ENCODE measurements around the gene PLEKHO1.
"Not testable (repeated sequence)": the region's sequence is repeated elsewhere in the genome, so short reads cannot be mapped to it uniquely, and the experiment has no call there.

The PLEKHO1 gene, protein sequence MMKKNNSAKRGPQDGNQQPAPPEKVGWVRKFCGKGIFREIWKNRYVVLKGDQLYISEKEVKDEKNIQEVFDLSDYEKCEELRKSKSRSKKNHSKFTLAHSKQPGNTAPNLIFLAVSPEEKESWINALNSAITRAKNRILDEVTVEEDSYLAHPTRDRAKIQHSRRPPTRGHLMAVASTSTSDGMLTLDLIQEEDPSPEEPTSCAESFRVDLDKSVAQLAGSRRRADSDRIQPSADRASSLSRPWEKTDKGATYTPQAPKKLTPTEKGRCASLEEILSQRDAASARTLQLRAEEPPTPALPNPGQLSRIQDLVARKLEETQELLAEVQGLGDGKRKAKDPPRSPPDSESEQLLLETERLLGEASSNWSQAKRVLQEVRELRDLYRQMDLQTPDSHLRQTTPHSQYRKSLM

DNA sequence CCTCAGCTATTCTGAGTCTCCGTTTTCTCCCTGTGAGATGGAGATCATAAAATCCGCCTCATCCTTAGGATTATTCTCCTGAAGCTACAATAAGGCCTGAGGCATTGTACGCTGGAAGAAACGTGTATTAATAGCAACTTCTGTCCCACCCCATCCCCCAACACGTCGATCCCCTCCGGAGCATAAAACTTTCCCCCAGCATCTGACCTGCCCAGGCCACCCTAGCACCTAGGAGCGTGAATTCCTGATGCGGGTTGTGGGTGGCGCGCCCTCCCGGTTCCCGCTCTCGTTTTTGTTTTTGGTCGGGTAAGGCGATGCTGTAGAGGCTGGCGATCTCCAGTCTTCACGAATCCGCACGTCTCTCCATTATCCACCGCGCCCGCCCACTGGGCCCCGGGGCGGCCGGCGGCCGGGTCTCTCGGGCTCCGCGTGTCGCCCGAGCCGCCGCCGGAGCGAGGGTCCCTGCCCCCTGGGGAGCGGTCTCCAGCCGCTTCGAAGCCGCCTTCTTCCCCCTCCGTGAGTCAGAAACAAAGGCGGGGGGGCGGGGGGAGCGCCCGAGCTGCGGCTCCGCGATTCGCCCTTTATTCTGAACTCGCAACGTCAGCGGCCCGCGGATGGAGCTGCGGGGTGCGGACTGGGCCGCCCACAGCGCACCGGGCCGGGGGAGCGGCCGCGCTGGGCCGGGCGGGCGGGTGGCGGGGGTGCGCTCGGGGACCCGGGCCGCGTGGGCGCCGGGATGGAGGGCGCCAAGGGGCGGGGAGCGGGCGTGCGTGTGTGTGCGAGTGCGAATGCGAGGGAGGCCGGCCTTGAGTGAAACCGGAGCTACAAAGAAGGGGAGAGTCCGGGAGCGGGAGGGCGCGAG is at the start of gene PLEKHO1:
Gene PLEKHO1, plus strand, starts transcription at position 646 of the 862 bp plus-strand sequence. CDS start 342 bp downstream, outside the sequence.
- peak within 1 kb of the TSS; percentile 66 for H3K4me3 ChIP-seq (ENCODE audit: low read depth, low read length)

DNA sequence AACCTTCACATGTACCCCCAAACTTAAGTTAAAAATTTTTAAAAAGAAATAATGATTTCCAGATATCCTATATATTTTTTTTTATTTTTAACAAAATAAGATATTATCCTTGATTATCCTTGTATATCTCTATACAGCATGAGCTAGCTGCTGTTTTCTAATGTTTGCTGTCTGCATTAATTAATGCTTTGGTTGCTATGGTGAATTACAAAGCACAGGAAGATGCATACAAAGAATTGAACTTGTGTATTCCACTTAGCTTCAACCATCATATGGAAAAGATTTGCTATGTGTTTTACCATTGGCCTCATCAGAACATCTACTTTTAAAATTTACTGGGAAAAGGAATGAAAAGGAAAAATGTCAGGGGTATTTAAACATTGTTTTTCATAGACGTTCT is 46.7 kb upstream of the PLEKHO1 start:
- no peak overlapping the region for H3K4me3 ChIP-seq (ENCODE audit: low read depth, low read length)

DNA sequence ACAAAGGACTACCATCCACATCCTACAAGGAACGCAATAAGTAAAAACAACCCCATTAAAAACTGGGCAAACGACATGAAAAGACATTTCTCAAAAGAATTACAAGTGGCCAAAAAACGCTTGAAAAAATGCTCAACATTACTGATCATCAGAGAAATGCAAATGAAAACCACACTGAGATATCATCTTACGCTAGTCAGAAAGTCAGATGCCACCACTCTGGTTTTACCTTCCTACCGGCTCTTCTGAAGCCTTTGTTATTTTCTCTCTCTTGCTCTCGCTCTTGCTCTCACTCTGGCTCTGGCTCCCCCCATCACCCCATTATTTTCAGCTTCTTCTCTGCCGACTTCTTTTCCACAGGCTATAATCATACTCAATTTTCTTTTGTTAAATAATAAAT is 43.4 kb upstream of the PLEKHO1 start:
- H3K4me3 ChIP-seq (ENCODE audit: low read depth, low read length) = no peak overlapping the region

DNA sequence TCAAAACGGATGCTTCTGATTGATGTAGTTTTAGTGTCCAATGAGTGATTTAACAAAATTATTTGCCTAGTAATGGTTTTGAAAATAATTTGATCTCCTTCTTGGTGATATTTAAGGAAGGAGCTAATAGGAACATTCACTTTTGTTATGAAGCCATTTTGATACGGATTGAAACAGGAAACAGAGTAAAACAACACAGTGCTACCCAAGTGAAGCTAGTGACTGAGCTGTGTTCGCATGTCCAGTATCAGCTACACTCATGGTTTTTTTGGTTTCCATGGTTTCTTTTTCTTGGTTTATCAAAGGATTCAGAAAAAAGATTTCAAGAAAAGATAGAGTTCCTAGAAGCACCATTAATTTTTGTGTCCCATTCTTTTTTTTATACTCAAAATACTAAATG is 40.1 kb upstream of the PLEKHO1 start:
- no peak overlapping the region for H3K4me3 ChIP-seq (ENCODE audit: low read depth, low read length)

DNA sequence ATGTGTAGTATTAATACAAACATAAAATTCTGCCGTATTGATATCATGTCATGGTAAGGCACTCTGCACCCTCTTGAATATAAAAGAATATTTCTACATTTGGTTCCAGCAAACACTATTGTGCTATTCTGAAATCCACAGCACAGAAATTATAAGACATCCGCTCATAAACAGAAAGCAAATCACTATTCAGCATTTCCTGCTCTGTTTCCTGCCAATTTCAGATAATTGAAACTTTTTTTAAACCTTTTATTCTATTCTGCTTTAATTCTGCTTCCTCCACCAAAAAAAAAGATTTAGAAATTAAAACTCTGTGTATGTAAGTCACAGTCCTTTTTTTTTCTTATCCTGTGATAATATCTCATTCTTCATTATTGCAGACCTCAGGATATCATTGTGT is 39.6 kb upstream of the PLEKHO1 start:
- H3K4me3 ChIP-seq (ENCODE audit: low read depth, low read length) = no peak overlapping the region

DNA sequence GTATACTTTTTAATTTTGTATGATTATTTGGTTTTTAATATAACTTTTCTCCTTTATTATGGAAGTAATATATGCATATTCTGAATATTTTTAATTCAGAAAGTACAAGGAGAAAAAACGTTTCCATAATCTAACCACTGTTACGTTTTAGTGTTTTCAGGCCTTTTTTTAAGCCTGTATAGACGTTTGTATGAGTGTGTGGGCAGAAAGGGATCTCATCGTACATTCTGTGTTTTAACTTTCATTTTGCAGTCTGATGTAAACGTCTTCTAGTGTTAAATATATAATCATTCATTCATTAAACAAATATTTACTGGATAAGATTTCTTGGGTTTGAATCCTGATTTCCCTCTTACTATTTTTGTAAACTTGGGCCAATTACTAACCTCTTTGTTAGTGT is 38.0 kb upstream of the PLEKHO1 start:
- no peak overlapping the region for H3K4me3 ChIP-seq (ENCODE audit: low read depth, low read length)

DNA sequence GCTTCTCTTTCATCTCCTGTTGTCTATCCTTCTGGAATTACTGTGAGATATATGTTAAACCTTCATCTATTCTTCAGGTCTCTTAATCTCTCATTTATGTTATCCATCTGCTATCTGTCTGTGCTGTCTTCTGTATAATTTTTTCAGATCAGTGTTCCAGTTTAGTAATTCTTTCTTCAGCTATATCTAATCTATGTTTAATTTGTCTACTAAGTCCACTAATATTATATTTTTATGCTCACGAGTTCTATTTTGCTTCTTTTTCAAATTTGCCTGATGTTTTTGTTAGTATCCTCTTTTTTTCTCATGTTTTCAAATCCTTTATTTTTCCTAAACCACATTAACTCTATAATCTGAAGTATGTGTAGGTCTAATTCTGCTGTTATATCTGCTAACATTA is 34.6 kb upstream of the PLEKHO1 start:
- H3K4me3 ChIP-seq (ENCODE audit: low read depth, low read length) = no peak overlapping the region

DNA sequence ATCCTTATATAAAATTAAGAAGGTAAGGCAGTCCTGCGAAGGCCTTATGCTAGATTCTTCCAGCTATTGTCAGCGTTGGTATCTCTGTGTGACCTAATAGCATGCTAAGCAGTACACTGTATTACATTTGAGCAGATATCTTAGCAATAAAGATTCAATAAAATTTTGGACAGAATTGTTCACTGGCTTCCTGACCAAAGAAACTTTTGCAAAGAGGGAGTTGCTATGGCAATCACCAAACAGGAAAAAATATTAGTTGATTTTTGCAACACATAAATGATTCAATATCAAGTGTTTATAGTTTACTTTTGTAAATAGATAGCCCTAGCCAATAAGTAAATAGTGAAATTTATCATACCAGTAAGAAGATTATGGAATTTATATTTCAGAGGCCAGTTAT is 31.0 kb upstream of the PLEKHO1 start:
- no peak overlapping the region for H3K4me3 ChIP-seq (ENCODE audit: low read depth, low read length)

DNA sequence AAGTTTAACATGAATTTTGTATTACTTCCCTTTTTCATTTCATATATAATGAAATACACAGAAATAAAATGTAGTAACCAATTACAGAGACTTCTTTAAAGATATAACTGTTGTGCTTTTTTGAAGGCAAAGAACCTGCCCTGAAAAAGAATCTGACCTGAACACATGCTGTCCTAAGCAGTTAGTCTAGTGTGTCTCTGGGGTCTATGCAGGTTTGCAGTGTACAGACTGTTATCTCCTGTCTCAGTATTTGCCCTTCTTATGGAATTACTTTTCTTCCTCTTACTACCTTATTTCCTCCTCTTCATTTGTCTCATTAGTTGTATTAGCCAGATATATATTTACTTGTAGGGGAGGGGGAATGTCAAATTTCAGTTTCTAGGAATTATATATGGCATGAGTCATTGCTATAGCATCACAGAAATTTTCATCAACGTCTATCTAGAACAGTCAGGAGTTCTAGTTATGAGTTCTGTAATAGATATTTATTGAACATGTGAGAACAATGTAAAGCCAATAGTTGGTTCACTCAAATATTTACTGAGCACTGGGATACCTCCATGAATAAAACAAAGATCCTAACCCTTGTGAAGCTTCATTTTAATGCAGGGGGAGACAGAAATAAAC is 28.4 kb upstream of the PLEKHO1 start:
- H3K4me3 ChIP-seq (ENCODE audit: low read depth, low read length) = no peak overlapping the region

DNA sequence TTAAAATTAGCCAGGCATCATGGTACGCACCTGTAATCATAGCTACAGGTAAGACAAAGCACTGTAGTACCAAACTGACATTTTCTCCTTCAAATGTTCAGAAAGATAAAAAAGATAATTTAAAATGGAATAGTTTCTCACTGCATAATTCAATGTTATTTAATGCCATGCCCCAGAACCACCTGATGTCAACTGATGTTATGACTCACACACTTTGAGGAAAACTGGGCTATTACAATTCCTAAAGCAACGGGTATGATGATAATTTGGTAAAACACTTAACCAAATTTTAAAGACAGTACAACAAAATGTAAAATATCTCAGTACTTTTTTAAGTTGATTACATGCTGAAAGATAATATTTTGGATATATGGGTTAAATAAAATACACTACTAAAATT is 22.9 kb upstream of the PLEKHO1 start:
- H3K4me3 ChIP-seq (ENCODE audit: low read depth, low read length) = no peak overlapping the region

DNA sequence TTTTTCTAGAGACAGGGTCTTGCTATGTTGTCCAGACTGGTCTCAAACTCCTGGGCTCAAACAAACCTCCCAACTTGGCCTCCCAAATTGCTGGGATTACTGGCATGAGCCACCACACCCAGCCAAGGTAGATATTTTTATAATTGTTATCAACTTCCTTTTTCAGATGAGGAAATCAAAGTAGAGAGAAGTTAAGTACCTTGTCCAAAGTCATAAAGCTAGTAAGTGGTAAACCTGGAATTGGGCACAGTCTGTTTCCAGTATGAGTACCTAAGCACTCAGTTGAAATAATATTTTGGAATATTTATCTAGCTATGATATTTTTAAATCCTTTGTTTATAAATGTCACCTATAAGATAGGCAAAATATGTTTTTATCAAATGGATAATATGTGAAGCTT is 22.3 kb upstream of the PLEKHO1 start:
- no peak overlapping the region for H3K4me3 ChIP-seq (ENCODE audit: low read depth, low read length)

DNA sequence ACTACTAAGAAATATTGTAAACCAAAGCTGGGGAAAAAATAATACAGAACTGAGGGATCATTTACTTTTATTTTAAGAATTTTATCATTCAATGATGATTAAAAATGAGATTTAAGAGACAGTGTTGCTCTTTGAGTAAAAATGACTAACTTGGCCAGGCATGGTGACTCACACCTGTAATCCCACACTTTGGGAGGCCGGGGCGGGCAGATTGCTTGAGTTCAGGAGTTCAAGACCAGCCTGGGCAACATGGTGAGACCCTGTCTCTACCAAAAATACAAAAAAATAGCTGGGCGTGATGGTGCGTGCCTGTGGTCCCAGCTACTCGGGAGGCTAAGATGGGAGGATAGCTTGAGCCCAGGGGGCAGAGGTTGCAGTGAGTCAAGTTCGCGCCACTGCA is 21.8 kb upstream of the PLEKHO1 start:
- H3K4me3 ChIP-seq (ENCODE audit: low read depth, low read length) = no peak overlapping the region

DNA sequence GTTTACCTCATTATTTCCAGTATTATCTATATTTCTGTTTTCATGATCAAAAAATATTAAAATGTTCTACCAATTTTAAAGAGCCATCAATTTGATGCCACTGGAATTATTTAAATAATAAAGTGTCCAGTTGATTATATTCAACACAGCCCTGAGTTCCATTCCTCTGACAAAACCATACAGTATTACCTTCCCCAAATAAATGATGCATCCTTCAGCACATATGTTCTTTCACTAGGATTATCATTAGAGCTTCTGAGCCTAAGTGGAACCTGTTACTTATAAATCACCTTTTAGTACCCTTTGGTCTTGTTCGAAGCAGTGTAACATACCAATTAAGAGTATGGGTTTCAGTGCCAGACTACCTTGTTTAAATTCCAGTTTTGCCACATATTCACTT is 17.3 kb upstream of the PLEKHO1 start:
- H3K4me3 ChIP-seq (ENCODE audit: low read depth, low read length) = no peak overlapping the region

DNA sequence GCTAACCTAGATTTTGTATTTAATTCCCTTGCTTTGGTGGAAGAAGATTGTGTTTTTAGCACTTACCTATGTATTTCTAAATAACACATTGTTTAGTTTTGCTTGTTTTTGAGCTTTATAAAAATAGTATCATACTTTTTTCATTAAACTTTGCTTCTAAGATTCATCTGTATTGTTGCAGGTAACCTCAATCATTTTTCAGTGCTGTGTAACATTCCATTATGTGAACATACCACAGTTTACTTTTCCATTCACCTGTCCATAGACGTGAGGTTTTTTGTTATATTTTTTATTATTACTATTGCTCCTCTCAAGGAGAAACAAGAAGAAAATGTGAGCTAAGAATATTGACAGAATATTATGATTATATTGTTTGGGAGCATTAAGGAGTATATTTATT is 15.2 kb upstream of the PLEKHO1 start:
- H3K4me3 ChIP-seq (ENCODE audit: low read depth, low read length) = no peak overlapping the region

DNA sequence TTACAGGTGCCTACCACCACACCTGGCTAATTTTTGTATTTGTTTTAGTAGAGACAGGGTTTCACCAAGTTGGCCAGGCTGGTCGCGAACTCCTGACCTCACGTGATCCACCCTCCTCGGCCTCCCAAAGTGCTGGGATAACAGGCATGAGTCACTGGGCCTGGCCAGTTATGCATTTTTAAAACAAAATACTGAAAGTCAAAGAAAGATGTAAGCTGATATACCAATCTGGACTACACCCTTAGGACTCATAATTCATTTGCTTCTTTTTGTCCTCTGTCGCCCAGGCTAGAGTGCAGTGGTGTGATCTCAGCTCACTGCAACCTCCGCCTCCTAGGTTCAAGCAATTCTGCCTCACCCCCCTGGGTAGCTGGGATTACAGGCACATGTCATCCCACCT is 14.3 kb upstream of the PLEKHO1 start:
- not testable (repeated sequence) for H3K4me3 ChIP-seq (ENCODE audit: low read depth, low read length)

DNA sequence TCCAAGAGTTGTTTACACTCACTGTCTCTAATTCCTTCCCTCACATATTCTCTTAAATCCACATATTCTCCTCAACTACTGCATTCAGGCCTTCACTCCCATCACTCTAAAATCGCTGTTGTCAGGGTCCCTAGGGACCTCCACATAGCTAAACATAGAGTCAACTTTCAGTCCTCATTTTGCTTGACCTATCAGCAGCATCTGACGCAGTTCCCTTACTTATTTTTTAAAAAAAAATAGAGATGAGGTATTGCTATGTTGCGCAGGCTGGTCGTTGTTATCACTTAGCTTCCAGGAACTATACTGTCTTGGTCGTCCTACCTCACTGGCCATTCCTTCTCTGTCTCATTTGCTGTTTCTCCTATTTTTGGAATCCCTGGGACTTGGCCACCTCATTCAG is 11.7 kb upstream of the PLEKHO1 start:
- no peak overlapping the region for H3K4me3 ChIP-seq (ENCODE audit: low read depth, low read length)

DNA sequence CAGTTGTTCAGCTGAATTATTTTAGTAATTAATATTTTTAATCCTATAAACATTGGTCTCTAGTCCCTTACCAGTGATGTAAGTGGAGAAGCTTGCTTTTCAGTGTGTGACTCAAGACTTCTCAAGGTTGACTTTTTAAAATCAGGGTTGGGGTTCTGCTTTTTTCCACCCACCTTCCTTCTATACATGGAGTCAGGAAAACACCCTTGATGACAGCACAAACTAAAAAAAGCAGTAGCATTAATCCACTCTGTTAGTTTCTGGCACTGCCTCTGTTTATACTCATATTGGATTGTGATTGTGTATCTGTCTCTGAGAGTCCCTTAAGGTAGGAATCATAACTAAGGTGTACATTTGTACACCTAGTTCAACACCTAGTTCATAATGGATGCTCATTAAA is 8.3 kb upstream of the PLEKHO1 start:
- H3K4me3 ChIP-seq (ENCODE audit: low read depth, low read length) = no peak overlapping the region

DNA sequence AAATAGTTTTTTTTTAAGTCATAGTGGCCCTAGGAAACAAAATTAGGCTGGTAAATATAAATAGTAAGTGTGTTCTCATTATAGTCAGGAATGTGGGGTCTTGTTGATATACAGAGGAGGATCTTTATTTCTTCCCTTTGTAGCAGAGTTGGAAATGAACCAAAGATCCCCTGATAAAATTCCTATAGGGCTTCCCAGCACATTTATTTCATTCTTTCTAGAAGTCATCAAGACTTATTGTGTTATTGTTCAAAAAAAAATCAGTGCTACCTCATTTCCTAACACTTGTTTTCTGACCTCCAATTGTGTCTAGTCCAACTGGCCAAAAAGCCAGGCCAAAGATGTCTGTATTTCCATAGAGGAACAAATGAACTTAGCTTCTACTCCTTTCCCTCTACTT is 7.6 kb upstream of the PLEKHO1 start:
- H3K4me3 ChIP-seq (ENCODE audit: low read depth, low read length) = no peak overlapping the region

DNA sequence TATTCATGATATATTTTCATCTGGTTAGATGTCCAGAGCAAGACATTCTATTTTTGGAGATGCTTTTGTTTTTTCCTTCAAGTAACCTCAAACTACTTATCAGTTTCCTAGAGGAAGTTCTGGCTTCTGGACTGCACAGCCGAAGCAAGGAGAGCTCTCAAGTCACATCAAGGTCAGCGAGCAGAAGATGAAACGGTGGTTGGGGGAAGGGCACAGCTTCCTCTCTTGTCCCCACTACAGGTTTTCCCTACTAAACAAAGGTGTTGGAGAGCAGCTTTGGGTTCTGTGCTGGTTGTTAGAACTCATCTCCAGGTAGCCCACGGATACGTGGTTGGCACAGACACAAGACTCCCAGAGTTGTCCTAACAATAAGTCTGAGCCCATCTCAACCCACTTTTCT is 5.1 kb upstream of the PLEKHO1 start:
- H3K4me3 ChIP-seq (ENCODE audit: low read depth, low read length) = no peak overlapping the region

DNA sequence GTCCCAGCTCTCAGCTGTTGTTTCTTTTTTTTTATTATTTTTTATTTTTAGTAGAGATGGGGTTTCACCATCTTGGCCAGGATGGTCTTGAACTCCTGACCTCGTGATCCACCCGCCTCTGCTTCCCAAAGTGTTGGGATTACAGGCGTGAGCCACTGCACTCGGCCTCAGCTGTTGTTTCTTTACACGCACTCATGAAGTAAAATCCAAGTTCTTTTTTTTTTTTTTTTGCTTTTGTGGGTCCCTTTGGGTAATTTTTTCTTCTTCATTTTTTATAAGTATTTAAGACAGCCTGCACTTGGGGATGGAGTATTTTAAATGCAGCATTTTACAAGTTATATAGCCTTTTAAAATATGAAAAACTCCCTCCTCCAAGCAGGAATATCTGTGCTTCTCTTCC is 3.7 kb upstream of the PLEKHO1 start:
- H3K4me3 ChIP-seq (ENCODE audit: low read depth, low read length) = not testable (repeated sequence)

DNA sequence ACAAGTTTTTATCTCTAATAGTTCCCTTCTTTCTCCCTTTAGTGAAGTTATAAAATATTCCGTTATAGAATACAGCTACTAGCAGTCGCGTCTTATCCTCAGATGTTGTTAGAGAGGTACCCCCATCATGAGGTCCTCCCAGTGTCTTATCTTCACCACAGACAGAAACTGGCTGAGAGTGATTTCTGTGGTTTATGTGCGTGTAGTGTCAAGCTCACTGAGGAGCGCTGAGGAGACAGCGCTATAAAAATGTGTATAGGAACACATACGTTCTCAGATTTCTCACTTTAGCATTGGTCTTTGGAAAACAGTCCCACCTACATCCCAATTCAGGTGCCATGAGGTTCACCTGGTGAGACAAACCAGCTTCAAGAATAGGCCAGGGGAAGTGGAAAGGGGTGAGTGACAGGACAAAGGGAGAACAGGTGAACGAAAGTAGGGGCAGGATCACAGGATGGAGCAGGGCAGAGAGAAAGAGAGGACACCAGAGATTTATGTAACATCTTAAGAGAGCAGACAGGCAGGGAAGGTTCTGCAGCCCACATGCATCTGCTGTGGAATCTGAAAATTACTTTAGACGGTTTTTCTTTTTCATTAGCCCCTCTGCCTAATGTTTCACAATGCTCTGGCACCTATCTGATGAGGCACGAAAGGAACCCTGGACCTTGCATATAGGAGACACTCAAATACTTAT is 2.7 kb upstream of the PLEKHO1 start:
- no peak overlapping the region for H3K4me3 ChIP-seq (ENCODE audit: low read depth, low read length)

Data from iPS-11a (cell line).